ENCODE results near the gene IL1RAPL1. TPM values are rescaled to one million over a fixed set of nuclear protein-coding genes. Genes with fewer than 3 reads are reported as not detected.

Gene IL1RAPL1
- total RNA-seq, 1 donor from 2014 or later: 1.2 TPM

DNA sequence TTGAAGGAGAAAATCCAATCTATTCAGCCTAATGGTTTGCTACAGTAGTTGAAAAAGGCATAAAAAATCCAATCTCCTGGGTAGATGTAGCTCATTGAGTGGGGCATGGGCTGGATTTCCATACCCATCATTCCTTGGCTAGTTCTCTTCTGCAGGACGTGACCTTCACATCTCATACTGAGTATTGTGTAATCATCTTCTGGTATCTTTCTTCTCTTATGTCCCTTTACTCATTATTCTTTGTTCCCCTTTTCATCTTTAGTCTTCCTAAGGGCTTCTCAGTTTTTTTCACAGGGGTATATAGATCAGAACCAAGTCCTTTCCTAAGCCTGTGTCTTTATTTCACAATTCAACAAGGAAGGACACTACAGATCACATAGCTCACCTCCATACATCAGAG lies 900.5 kb downstream of the IL1RAPL1 start:
- no peak for DNase-seq (ENCODE audit: extremely low read depth, low read depth, low spot score)

DNA sequence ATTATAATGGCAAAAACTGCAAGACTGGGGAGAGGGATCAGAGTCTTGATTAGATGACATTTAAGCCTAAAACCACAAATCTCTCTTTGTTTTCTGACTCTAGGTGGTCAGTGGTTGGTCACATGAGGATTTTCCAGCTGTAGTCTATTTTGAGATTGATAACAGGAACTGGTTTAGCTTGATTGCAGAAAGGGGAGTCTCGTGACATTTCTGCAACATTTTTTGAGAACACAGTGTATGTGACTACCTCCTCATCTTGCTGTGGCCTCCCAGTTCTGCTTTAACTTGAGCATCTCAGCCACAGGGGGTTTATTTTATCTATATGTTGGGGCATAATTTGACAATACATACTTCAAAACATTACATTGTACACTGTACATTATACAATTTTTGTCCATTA lies 901.7 kb downstream of the IL1RAPL1 start:
- no peak for DNase-seq (ENCODE audit: extremely low read depth, low read depth, low spot score)

DNA sequence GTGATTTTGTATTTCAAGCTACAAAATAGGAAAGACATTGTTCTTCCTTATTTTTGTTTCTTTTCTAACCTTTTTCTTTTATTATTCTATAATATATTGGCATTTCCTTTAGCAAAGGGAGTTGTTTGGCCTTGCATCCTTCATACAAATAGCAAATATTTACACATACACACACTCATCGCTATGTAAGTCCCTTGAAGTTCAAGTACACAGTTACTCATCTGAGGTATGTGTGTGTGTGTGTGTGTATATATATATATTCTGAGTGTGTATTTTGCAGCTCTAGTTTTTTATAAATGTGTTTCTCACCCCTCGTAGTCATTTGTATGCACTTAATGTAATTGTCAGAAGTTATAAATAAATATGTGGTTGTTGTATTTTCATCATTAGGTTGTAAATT lies 903.4 kb downstream of the IL1RAPL1 start:
- no peak for DNase-seq (ENCODE audit: extremely low read depth, low read depth, low spot score)

DNA sequence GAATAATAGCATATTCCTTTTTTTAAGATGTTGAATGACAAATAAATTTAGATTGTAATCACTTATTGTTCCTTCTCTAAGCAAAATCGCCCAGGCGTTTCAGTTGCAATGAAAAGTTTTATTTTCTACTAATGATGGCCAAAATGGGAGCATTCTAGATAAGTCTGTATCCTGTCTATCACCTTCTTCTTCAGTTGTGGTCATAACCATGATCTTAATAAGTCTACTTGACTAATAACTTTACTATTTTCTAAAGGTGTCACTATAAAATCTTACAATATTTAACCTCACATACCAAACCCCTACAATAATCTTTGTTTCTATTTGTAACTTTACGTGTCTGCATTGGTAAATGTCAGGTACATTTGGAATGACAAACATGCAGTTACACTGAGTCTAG lies 904.4 kb downstream of the IL1RAPL1 start:
- no peak for DNase-seq (ENCODE audit: extremely low read depth, low read depth, low spot score)

DNA sequence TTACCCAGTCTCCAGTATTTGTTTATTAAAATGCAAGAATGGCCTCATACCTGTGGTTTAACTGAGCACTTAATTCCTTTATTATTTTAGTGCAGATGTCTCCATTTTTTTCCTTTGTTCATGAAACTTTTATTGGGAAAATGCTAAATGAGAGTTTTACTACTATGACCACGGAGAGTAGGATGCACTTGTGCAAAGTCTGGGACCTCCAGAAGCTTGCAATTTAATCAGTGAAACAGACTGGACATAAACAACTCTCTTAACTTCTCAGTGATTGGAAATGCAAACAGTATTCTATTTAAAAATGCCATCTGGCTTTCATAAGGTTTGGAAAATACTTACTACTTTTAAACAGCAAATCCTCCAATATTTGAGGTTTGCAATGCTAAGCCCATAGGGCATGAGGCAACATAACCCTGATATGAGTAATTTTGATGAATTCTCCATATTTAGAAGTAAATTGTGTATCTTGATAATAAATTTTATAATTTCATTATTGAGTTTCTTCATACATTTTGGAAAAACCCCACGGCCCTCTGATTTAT lies 909.5 kb downstream of the IL1RAPL1 start:
- no peak for DNase-seq (ENCODE audit: extremely low read depth, low read depth, low spot score)

DNA sequence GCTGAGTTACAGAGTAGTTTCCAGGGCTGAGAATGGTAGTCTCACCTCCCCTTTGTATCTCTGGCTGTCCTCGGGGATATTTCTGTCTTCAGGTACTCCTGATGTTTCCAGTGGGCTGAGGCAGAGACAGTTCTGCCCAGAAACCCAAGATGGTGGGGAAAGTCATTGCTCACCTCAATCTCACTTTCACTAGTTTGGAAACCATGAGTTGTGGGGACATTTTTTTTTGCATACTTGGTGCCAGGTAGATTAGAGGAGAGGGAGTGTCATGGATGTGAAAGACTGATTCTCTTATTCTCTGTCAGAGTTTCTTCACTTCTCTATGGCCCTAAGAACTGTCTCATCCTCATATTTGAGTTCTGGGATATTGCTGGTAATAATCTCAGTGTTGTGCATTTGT lies 919.5 kb downstream of the IL1RAPL1 start:
- no peak for DNase-seq (ENCODE audit: extremely low read depth, low read depth, low spot score)

DNA sequence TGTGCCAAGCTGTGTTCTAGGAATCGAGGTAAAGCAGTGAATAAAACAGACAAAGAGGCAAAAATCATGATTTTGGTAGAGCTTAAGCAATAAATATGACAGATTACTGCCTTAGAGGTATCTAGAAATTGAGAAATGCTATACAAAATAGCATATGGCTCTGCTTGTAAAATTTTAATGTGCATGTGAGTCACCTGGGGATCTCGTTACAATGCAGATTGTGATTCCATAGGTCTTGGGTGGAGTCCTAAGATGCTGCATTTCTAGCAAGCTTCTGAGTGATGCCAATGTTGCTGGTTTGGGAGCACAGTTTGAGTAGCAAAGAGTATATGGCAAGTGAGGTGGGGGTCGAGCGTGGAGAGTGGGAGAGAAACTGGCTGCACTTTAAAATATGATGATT lies 930.9 kb downstream of the IL1RAPL1 start:
- DNase-seq (ENCODE audit: extremely low read depth, low read depth, low spot score): no peak

DNA sequence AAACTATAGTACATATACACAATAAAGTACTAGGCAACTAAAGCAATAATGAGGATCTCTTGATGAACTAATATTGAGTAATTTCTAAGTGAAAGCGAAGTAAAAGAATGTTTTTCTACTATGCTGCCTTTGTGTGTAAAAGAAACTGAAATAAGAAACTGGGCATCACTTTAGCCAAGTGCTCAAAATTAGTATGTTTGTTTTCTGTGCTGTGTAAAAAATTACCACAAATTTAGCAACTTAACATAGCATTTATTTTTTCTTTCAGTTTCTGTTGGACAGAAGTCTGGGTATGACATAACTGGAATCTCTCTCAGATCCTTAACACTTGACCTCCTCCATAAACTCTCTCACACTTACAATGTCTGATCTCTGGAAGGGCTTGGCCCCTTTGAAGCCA lies 941.0 kb downstream of the IL1RAPL1 start:
- DNase-seq (ENCODE audit: extremely low read depth, low read depth, low spot score): no peak

GRCh38 chrX:29530501-29530900 lies 943.3 kb downstream of the IL1RAPL1 start:
- no peak for DNase-seq (ENCODE audit: extremely low read depth, low read depth, low spot score)

- DNase-seq (ENCODE audit: extremely low read depth, low read depth, low spot score): no peak
Observed at GRCh38 chrX:29531336-29531735, 944.1 kb downstream of the IL1RAPL1 start.

- DNase-seq (ENCODE audit: extremely low read depth, low read depth, low spot score): peak; percentile 25
Observed at GRCh38 chrX:29535212-29536162, 948.2 kb downstream of the IL1RAPL1 start.

DNA sequence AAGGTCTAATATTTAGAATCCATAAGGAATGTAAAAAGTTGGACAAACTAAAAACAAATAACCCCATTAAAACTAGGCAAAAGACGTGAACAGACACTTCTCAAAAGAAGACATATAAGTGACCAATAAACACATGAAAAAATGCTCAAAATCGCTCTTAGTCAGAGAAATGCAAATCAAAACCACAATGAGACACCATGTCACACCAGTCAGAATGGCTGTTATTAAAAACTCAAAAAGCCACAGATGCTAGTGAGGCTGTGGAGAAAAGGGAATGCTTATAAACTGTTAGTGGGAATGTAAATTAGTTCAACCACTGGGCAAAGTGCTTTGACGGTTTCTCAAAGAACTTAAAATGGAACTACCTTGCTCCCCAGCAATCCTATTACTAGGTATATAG lies 953.8 kb downstream of the IL1RAPL1 start:
- no peak for DNase-seq (ENCODE audit: extremely low read depth, low read depth, low spot score)

DNA sequence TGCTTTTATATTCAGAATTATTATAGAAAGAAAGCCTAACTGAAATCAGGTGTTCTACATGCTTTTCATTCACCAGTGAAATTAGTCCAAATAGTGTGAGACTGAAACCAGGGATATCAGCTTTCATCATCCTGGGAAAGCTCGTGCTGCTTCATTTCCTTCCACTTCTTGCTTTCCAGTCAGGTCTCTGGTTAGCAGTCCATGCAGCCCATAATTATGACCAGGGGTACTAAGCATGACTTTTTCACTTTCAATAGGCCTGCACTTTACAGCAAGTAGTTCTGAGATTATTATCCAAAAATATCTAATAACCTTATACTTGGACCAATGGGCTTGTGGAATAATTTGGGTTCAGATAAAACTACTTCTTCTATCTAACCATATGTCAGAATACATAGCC lies 954.9 kb downstream of the IL1RAPL1 start:
- no peak for DNase-seq (ENCODE audit: extremely low read depth, low read depth, low spot score)

DNA sequence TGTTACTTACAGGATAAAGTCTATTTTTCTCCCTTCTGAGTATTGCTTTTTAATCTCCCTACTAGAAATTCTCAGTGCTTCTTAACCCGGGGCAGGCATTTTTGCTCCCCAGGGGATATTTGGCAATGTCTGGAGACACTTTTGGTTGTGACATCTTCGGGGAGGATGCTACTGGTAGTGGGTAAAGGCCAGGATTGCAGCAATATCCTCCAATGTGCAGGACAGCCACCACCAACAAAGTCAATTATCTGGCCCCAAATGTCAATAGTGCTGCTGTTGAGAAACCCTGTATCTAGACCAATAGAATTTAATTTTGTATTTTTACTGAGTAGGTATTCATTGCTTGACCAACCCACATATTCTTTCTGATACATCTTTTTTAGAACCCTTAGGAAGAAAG lies 958.6 kb downstream of the IL1RAPL1 start:
- no peak for DNase-seq (ENCODE audit: extremely low read depth, low read depth, low spot score)

GRCh38 chrX:29547877-29548276 lies 960.6 kb downstream of the IL1RAPL1 start:
- no peak for DNase-seq (ENCODE audit: extremely low read depth, low read depth, low spot score)

- no peak for DNase-seq (ENCODE audit: extremely low read depth, low read depth, low spot score)
Observed at GRCh38 chrX:29553542-29553941, 966.3 kb downstream of the IL1RAPL1 start.

- DNase-seq (ENCODE audit: extremely low read depth, low read depth, low spot score): no peak
Observed at GRCh38 chrX:29555465-29556091, 968.3 kb downstream of the IL1RAPL1 start.

- DNase-seq (ENCODE audit: extremely low read depth, low read depth, low spot score): no peak
Observed at GRCh38 chrX:29560065-29560464, 972.8 kb downstream of the IL1RAPL1 start.

DNA sequence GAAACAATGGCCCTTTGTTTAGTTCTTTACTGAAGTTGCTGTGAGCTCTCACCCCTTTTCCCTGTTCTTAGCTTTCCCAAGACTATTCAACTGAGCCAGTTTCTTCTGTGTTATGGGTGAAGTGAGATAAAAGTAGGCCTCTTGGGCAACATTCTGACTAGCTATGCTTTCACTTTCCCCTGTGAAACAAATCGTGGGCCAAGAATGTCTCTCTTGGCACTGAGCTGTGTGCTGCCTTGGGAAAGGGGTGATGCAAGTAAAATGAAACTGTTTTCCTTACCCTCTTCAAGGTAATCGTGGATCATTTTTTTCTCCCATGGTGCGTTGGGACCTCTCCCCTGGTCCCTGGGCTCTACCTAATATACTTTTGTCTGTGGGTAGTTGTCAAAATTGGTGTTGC lies 974.2 kb downstream of the IL1RAPL1 start:
- DNase-seq (ENCODE audit: extremely low read depth, low read depth, low spot score): no peak

DNA sequence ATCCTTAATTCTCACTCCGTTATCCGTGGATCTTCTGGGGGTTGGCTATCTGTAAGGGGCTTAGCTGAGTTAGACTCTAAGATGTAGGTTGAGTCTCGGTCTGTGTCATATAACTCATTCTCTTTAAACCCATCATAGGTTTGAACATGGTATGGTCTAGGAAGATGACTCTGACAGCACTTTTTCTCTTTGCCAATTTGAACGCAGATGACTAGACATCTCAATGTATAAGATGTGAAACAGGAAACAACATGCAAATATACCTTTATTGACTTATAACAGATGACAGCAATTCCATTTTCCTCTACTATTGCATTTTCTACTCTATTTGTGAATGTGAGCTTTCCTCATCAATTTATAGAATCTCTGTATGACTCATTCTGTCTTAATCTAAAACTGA lies 993.3 kb downstream of the IL1RAPL1 start:
- no peak for DNase-seq (ENCODE audit: extremely low read depth, low read depth, low spot score)

DNA sequence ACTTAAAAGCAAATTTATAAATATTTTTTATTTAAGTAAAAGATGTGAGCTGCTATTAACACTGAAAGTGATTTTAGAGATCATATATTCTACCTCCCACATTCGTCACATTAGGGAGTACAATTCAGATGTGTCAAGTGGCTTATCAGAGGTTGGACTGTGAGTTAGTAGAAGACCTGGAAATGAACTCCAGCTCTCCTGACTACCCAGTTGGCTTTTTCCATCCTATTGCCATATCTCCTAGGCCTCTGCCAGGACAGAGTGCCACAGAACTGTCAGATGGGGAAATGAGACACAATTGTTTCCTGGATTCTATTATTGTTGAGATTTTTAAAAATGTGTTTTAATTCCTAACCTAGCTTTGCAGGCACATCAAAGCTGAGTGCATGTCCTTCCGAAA lies 994.0 kb downstream of the IL1RAPL1 start:
- no peak for DNase-seq (ENCODE audit: extremely low read depth, low read depth, low spot score)

DNA sequence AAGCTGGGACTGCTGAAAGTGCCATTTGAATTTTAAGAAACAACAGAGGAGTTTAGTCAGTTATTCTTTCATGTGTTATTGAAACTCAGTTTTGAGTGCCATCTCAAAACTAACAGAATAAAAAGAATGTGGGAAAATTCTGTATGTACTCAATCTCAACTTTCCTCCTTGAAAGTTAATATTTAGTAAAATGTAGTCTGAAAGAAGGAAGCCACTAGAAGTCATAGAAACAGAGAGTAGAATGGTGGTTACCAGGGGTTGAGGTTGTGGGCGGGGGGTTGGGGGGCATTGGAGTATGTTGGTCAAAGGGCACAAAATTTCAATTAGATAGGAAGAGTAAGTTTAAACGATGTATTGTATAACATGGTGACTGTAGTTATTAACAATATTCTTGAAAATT lies 999.9 kb downstream of the IL1RAPL1 start:
- DNase-seq (ENCODE audit: extremely low read depth, low read depth, low spot score): no peak
